NCI-H82 treated with DMSO at 0.1 percent for 48 hours (cell line): Measurements from ENCODE around the gene TLDC2.

Experiments
- DNase-seq: peaks from one replicate; lab custom pipeline; 2025; ENCODE audit not compliant: unreplicated experiment; lab: John Stamatoyannopoulos, UW

TLDC2 gene

DNA sequence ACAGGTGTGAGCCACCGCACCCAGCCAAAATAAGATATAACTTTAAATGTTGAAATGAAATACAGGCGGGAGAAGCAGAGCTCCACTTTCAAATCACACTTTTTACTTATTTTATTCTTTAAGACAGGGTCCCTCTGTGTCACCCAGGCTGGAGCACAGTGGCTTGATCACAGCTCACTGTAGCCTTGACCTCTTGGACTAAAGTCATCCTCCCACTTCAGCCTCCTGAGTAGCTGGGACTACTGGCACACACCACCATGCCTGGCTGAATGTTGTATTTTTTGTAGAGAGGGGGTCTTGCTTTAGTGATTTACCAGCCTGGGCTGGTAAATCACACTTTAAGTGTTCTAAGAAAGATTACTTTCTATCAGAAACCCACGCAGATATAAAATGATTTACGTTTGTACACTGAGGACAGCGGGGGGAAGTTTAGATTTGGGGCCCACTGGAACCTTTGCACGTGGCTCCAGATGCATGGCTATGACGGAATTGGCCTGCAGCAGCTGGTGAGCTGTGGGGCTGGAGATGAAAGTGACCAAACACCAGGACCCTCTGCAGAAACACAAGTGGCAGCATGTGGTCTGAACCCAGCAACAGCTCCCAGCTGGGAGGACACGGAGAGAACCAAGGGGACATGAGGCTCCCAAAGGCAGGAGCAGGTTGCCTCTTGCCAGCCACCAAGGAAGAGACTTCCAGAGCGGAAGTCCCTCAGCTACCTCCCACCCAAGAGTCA, 26.4 kb upstream of the TLDC2 start:
- DNase-seq: no peak

DNA sequence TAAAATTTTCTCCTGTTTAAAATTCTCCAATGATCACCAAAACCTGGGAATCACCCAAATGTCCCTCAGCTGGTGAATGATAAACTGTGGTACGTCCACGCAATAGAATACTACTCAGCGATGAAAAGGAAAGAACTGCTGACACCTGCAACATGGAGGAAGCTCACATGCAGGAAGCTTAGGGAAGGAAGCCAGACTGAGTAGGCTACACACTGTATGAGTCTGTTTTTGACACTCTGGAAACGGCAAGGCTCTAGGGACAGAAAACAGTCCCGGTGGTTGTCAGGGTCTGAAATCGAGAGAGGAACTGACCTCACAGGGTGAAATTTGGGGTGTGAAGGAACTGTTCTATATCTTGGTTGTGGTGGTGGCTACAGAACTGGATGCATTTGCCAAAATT, 25.2 kb upstream of the TLDC2 start:
- DNase-seq: no peak

DNA sequence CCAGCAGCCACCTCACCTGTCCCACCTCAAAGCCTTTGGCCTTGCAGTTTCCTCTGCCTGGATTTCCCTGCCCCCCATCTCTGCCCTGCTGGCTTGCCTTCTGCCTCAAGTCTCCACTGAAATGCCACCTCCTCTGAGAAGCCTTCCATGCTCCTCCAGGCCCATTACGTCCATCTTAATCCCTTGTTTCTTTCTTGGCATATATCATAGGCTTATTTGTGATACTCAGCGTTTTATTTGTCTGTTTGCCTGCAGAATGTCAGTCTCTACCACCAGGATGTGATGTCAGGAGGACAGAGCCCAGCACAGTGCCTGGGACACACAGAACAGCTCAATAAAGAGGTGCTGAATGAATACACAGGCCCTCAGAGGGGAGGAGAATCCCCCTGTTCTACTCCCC, 24.4 kb upstream of the TLDC2 start:
- DNase-seq: no peak

DNA sequence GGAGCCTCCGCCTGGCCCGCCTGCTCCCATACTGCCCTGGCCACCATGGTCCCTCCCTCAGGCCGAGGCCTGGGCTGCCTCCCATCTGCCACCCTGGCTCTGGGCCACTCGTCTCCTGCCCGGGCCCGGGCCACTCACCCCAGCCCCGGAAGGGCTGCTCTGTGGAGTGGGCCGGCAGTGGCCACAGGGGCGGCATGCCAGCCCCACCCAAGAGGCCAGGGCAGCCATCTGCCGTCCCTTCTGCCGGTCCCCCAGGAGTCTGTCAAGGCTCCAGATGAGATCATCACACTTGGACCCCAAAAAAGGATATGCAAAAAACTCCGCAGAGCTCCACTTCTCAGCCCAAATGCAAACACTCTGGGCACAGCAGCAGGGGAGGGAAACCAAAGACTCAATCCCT, 23.8 kb upstream of the TLDC2 start:
- DNase-seq: no peak

DNA sequence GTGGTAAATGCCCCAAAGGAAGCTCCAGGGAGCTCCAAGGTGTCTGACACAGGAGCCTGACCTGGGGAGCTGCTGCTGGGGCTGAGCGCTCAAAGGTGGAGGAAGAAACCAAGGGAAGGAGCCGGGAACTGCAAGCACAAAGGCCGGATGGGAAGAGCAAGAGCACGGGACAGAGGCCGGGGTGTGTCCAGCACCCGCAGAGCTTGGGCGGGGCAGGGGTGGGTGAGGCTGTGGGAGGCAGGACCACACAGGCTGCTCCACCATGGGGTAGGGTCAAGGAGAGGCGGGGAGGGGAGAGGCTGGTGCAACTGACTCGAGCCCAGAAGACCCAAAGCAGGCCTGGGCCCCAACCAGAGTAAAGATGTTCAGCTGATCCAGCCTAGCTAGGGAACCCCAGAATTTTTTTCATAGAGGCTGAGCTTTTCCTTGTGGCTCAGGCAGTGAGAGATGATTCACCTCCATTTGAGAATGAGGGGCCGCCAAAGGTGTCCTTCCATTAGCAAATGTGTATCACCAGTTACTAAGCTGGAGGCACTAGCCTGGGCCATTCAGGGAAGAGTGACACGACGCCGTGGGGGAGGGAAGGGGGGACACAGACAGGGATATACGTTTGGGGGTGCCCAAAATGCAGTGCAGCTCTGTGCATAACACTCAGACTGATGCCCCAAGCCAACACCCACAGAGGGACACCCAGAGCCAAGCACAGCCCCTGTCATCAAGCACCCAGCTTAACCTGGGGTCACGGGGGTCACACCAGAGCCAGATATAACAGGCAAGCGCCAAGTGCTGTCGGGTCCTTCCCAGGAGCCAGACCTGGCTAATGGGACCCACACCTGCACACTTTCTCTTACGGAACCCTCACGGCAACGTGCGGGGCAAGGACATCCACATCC, 21.3 kb upstream of the TLDC2 start:
- DNase-seq: no peak

DNA sequence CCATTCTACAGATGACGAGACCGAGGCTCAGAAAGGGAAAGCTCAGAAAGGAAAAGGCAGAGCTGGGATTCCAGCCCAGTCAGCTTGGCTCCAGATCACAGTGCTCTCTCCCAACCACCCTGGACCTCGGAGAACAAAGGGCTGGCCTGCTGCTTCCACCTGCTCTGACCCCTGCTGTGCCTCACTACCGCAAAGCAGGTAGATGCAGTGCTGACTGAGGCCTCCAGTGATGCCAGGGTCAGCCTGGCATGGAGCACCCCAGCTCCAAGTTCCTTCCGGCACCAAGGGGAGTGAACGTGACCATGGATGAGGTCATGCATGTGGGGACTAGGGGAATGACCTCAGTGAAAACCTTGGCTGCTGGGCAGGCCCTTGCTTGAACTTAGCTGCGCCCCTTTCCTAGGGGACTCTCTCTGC, 20.7 kb upstream of the TLDC2 start:
- DNase-seq: no peak

DNA sequence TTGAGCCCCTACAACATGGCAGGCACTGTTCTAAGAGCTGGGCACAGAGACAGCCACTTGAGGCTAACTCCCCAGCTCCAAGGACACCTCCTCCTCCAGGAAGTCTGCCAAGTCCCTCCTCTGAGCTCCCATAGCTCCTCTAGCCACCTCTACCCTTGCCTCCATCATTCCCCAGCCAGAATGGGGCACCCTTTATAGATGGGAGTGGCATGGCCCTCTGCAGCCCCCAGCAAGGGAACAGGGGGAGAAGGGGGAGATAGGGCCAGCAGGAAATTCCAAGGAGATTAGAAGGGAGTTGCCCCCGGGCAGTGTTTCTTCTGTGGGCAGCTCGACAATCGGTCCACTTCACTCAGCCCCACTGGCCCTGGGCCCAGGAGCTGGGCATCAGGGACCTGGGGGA, 19.7 kb upstream of the TLDC2 start:
- no peak for DNase-seq

DNA sequence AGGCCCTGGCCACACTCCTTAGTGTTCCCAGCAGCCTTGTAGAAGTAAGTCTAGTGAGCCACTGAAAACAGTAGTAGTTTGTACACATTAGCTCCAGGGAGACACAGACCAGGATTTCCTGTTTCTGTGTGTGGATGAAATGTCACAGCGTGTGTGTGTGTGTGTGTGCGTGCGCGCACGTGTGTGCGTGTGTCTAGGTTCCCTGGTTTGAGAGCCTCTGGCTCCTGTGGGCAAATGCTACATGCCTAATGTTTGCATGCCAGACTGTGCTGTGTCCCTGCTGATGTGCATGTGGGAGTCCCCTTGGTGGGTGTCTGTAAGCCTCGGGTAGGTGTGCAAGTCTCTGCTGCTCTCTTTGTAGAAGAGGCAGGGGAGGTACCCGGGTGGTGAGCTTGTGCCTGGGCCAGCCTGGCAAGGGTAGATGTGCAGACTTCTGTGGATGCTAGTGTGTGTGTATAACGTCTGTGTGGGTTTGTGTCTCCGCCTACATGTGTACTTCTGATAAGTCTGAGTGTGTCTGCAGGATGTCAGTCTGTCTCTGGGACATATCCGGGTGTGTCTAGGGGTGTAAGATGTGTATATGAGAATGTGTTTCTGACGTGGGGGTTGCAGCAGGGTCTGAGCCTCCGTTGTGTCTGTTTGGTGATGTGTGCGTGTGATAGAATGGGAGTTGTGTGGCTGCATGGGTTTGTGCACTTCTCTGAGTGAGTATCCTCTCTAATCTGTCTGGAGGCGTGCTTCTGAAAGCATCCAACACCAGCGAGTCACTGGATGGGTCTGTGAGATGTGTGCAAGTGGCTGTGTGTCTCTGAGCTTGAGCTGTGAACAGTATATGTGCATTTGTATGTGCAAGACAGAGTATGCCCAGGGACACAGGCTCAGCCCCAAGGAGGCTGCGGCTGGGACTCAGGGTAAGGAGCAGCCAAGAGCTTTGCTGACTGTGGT, 19.0 kb upstream of the TLDC2 start:
- no peak for DNase-seq

DNA sequence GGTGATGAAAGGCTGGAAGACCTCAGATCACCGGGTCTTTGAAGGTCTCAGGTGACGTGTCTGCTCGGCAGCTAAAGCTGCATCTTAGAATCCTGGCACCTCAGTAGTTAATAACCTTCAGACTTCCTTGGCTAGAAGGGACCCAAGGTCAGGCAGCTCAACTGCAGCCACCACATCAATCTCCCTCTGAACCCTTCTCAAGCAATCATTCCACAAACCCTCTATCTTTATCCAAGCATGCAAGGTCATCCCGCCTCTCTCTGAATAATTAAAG, 16.7 kb upstream of the TLDC2 start:
- DNase-seq: no peak

DNA sequence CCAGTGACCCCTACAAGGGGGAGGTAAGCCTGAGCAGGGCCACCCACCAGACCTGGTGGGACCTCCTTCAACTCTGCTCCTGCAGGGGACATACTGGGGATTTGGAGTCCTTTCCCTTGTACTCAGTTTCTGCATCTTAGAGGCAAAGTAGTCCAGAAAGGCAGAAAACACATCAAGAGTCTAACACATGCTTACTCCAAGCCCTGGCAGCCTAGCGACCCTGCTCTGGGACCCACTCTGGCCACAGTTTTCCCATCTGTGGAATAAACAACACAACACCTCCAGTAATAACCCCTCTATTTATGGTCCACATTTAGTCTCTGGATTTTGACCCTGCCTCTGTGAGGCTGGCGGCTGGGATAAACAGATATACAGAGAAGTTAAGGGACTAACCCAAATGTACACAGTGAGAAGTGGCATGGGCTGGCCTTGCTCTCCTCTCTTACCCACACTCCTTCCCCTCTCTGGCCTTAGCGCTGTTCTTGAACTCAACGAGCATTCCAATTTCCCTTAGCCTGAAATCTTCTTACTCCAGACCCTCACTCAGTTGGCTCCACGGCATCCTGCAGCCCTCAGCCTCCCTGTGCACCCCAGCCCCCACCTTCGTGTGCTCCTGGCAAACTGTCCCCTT, 16.1 kb upstream of the TLDC2 start:
- DNase-seq: no peak

DNA sequence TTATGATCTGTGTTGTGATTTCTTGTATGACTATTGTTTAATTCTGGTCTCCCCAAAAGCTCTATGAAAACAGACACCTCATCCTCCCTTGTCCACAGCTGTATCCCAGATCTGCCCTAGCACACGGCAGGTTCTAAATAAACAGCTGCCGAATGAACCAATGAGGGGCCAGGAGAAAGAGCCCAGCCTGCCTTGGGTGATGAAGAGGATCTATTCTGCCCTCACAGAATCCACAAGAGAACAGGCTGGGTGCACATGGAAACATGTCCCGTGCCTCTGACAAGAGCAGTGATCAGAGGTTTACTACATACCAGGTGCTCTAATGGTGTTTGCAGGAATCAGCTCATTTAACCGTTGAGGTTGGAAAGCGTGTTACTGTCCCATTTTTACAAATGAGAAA, 15.6 kb upstream of the TLDC2 start:
- no peak for DNase-seq

DNA sequence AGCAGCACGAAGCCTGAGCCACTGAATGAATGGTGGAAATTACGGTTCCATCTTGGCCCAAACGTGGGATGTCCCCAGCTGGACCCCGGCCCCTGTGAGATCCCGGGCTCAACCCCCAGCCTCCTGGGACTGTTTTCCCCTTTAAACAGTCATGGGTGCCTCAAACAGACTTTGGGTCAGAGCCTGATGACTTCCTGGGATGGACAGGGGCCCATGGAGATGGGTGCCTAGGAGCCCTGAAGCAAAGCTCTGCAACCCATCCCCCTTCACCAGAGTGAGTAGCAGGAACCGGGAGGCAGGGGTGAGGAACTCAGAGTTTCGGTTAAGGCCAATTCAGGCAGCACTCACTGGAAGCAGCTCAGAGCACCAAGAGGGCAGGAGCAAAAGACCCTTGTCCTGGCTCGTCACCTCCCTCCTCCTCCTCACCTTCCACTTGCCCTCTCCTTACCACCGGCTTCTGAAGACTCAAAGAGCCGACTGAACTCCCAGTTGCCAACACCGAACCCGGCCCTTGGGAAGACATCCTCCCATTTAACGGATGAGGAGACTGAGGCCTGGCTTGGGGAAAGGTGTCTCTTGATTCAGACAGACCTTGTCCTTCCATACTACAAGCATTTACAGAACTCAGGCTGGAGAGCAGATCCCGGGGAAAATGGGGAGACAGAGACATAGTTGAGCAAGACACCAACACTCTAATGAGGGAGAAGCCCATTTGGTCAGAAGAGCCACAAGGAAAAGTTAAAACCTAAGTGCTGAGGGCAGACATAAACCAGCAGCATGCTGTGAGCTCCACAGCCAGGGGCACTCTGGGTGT, 14.9 kb upstream of the TLDC2 start:
- no peak for DNase-seq

DNA sequence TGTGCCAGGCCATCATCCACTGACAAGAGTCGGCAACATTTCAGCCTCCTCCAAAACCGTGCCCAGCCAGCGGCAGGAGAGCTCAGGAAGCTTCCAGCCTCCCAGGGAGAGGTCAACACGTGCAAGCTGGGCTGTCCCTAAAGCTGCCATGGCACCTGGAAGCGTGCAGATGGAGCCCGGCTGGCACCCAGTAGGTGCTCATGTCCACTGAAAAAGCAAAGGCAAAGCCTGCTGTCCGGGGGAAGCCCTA, 14.4 kb upstream of the TLDC2 start:
- no peak for DNase-seq

DNA sequence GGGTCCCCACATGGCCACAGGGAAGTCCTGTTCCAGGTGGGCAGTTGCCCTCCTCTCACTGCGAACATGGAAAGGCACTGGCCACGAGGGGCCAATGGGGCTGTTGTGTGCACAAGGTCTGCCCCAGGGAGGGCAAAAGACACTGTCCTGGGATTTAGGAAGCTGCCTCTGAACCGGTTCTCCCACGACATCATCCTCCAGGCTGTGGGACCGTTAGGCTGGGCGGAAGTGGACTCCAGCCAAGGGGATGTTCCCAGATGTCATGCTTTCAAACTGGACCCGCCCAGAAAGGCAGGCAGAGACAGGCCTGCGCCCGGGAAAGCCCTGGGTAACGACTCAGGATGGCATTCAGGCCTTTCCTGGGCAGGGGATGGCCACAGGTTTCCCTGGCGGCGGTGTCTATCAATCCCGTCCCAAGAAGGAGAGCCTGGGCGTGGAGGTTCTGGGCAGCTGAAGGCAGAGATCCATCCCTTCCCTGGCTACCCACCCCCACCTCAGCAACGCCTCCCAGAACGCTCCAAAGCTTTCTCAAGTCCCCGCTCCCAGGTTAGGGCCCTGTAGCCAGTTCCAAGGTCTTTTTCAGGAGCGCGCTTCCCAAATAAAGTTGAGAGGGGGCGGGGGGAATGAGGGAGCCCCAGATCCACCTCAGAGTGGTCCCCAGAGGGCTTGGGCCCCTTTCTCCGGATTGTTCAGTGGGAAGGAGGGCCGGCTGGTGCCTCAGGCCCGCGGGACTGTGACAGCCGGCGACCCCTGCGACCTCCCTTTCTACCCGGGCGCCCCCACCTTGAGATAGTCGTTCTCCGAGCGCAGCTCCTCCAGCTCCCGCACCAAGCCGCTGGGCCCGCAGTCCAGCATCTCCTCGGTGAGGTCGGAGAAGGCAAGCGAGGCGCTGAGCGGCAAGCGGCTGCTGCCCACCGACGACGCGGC, 13.8 kb upstream of the TLDC2 start:
- DNase-seq: no peak

DNA sequence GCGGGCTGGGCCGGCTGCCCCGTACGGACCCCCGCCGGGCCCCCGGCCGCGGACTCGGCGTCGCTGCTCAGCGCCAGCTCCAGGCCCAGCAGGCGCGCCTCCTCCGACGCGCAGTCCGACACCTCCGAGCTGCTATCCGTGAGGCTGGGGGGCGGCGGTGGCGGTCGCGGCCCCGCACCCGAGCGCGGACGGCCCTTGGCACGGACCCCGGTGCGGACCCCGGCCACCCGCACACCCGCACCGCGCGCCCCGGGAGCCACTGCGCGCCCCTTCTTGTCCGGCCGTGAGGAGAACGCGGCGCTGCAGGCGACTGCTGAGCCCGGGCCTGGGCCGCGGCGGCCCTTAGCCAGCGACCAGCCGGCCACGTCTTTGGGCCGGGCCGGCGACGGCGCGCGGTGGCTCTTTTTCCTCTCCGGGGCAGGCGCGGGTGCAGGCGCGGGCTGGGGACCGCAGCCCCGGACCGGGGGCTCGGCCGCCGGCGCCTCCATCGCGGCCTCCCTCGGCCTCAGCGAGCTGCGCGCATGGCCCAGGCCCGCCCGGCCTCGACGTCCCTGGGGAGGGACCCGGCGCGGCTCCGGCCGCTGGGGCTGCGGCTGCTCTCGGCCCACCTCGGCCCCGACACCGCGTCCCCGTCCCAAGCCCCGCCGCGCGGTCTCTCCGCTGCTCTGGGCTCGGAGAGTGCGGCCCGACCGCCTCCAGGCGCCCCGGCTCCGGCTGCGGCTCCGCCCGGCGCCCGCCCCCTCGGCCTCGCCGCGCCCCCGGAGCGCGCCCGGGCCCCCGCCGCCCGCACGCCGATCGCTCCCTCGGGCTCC, 12.9 kb upstream of the TLDC2 start:
- DNase-seq: no peak

DNA sequence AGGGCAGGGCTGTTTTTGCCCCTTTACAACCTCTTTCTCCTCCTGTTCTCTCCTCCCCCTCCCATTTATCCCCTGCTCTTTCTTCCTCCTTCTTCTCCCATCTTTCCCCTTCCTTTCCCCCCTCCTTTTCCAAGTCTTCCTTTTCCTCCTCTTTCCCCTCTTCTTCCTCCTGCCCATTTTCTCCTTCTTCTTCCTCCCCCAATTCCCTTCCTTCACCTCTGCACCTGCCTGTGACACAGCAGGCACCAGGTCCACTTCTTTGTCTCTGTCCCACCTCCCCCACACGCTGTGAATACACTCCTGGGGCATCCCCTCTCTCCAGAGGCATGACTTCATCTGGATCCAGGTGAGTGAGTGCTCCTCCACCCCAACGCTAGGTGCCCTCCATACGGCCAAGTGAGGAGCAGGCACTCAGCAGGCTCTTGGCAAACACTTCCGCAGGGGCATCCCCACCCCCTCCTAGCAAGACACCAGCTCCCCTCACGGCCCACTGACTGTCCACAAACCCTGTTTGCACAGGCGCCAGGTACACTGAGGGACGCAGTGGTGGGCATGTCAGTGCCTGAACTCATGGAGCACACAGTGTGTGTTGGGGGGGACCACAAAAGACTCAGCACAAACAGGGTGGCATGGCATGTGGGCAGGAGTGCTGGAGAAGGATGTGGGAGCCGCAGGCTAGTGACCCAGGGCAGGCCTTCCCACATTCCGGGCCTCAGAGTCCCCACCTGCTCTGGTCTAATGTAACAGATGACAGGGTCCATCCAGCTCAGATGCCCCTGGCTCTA, 10.7 kb upstream of the TLDC2 start:
- no peak for DNase-seq

DNA sequence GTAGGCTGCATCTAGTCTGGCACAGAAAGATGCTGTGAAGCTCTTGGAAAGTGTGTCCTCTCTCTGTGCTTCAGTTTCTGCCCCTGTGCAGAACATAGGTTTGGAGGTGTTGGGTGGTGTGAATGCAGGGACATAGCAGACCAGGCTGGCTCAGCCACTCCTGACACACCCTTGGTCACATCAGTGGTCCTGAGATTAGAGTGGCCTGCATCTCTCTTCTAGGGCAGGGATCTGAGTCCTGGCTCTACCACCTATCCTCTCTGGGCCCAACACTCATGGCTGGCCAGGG, 10.1 kb upstream of the TLDC2 start:
- DNase-seq: no peak

DNA sequence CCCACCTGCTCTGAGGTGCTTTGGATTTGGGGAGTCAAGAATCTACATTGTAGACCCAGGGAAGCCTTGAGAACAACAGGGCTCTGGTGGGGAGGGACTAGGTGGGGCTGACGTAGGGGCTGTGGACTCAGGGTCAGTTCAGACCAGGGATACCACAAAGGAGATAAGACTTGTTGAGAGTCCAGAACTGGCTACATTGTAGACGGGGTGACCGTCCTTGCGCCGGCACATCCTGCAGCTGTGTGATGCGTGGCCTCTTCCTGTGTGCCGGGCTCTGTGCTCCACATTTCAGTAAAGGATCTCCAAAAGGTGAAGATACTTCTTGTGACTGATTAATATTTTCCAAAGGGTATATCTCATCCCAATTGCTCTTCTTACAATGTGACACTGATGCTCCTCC, 9.8 kb upstream of the TLDC2 start:
- no peak for DNase-seq
